Activated CD8-positive, alpha-beta memory T cell treated with anti-CD3 and anti-CD28 coated beads for 48 hours (primary cell): ENCODE data around the gene SERPINA5.
A peak's percentile ranks its signal among the peaks of the same experiment; 100 is the strongest.

Experiments
- DNase-seq, 3 experiments: peaks; one replicate each; pipeline ENCODE4 v3.0.0-alpha.2; 2020; ENCODE audit warnings: low read depth in 2 of 3, low spot score in 2 of 3

The SERPINA5 gene

GRCh38 chr14:94548999-94549985 is 31.9 kb upstream of the SERPINA5 start:
- DNase-seq, result peak; percentile 6 to 66 (median 57)

GRCh38 chr14:94550041-94550440 is 31.2 kb upstream of the SERPINA5 start:
- no peak for DNase-seq

GRCh38 chr14:94555991-94556390 is 25.2 kb upstream of the SERPINA5 start:
- no peak for DNase-seq

GRCh38 chr14:94557327-94557726 is 23.9 kb upstream of the SERPINA5 start:
- no peak for DNase-seq

GRCh38 chr14:94558842-94559241 is 22.4 kb upstream of the SERPINA5 start:
- DNase-seq, result no peak

- DNase-seq, result no peak
Measured at GRCh38 chr14:94559638-94560290, 21.5 kb upstream of the SERPINA5 start.

- no peak for DNase-seq
Measured at GRCh38 chr14:94560291-94560665, 20.9 kb upstream of the SERPINA5 start.

GRCh38 chr14:94560751-94561655 is 20.2 kb upstream of the SERPINA5 start, which contains the start of gene SERPINA4:
TSS of gene SERPINA4 (plus strand) at chr14:94561442. CDS start at chr14:94563483, 2,041 bp downstream.
- DNase-seq, result no peak

- no peak for DNase-seq
Measured at GRCh38 chr14:94561656-94562010, 19.6 kb upstream of the SERPINA5 start.

- no peak for DNase-seq
Measured at GRCh38 chr14:94562022-94562421, 19.2 kb upstream of the SERPINA5 start.

GRCh38 chr14:94562941-94563883 is 18.0 kb upstream of the SERPINA5 start:
- no peak for DNase-seq

GRCh38 chr14:94564381-94564780 is 16.8 kb upstream of the SERPINA5 start:
- no peak for DNase-seq

GRCh38 chr14:94568186-94568585 is 13.0 kb upstream of the SERPINA5 start:
- DNase-seq, result no peak

GRCh38 chr14:94569381-94570001 is 11.7 kb upstream of the SERPINA5 start:
- DNase-seq, result no peak

GRCh38 chr14:94570002-94570400 is 11.2 kb upstream of the SERPINA5 start:
- no peak for DNase-seq

- no peak for DNase-seq
Measured at GRCh38 chr14:94570440-94570839, 10.8 kb upstream of the SERPINA5 start.

- DNase-seq, result no peak
Measured at GRCh38 chr14:94571395-94571794, 9.8 kb upstream of the SERPINA5 start.

- DNase-seq, result no peak
Measured at GRCh38 chr14:94571950-94572349, 9.3 kb upstream of the SERPINA5 start.

GRCh38 chr14:94572637-94573303 is 8.5 kb upstream of the SERPINA5 start:
- DNase-seq, result no peak
